HG03439 (cell line): Measurements from ENCODE around the gene TMEM234.
A peak's percentile ranks its signal among the peaks of the same experiment; 100 is the strongest.
"Not testable (repeated sequence)": the region's sequence is repeated elsewhere in the genome, so short reads cannot be mapped to it uniquely, and the experiment has no call there.

Source experiments
- ATAC-seq: cut with Tn5 transposase; IDR thresholded peaks from one replicate; pipeline ENCODE4 v1.9.1; 2021; ENCODE audit warnings: mild to moderate bottlenecking, moderate library complexity; ENCODE audit not compliant: unreplicated experiment

Gene TMEM234

DNA sequence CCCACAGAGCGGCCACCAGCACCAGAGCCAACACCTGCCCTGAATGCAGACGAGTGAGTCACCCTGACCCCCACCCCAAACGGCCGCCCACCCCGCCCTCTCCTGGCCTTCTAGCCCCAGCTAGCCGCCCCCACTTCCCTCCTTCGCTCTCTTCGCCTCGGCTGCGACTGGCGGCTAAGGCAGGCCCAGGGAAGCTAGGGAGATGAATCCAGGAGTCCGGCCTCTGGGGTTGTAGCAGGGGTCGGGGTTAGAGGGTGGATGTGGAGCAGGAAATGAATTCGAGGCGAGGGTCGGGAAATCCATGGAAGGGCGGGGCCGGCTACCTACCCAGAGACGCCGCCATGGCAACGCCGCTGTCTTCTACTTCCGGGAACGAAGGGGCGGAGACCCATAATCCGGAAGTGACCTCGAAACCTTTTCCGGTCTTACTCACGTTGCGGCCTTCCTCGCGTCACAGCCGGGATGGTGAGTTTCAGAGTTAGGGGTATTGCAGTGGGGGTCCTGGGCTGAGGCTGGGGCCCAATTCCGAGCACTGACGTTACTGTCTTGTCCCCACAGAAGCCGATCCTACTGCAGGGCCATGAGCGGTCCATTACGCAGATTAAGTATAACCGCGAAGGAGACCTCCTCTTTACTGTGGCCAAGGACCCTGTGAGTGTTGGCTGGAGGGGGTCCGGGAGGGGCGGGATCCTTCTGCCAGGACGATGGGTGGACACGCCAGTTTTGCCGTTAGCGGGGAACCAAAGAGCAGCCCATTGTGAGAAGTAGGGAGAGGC, at the start of gene TMEM234, which contains the start of gene EIF3I:
TSS of gene TMEM234 (minus strand) at position 374 of the 776 bp plus-strand sequence. CDS start at position 343, 31 bp downstream.
TSS of gene EIF3I (plus strand) at position 428 of the 776 bp plus-strand sequence. CDS start at position 463, 35 bp downstream.
- peak; percentile 89 for ATAC-seq

DNA sequence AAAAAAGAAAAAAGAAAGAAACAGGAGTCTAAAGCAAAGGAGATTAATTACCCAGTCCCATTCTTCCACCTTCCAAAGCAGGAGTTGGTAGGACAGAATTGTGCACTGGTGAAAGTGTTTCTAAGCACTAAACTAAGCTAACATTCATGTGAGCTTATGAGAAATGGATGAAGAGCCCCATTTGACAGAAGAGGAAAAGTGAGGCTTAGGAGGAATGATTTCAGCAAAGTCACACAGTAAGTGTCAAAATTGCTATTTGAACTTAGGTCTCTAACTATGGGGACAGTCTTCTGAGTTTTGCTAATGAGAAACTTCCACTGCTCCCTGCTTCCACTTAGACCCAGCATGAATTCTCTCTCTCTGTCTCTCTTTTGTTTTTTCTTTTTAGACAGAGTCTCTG, 47.6 kb upstream of the TMEM234 start:
- ATAC-seq = no peak

DNA sequence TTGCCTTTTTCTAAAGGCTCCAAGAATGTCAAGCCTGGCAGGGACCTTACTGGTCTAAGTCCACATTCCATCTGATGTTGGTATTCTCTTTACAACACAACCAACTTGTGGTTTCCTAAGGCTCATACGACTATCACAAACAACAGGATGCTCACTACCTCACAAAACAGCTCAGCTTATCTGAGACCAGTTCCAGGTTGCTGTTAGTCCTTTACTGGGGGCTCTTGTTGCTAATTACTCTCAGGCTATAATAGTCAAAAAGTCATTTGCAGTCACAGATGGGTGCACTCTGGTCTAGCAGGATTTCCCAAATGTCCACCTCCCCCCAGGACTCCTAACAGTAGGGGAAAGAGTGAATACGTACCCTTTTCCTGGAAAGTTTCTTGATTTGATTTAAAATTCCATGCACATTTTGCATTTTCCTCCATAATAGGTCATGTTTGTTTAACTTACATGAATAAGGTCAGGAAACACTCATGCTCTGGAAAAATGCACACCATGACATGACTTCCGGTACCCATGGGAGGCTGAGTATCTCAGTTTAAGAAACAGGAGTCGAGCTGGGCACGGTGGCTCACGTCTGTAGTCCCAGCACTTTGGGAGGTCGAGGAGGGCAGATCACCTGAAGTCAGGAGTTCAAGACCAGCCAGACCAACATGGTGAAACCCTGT, 44.9 kb upstream of the TMEM234 start:
- no peak for ATAC-seq

DNA sequence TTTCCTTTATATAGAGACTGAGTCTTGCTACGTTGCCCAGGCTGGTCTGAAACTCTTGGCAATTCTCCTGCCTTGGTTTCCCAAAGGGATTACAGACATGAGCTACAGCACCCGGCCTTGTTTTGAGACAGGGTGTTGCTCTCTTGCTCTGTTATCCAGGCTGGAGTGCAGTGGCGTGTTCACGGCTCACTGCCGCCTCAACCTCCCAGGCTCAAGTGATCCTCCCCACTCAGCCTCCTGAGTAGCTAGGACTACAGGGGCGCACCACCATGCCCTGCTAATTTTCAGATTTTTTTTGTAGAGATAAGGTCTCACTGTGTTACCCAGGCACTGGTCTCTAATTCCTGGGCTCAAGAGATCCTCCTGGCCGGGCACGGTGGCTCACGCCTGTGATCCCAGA, 43.7 kb upstream of the TMEM234 start:
- ATAC-seq = no peak

DNA sequence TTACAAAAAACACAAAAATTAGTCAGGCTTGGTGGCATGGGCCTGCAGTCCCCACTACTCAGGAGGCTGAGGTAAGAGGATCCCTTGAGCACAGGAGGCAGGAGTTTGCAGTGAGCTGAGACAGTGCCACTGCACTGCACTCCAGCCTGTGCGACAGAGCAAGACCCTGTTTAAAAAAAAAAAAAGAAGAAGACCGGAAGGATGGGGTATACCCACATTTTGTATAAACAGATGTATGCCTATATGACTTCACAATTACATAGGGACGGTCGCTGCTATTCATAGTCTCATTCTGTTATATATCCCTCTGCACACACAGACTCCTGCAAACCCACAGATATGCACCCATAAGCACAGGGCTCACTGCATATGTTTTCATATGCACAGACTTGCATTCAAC, 41.6 kb upstream of the TMEM234 start:
- no peak for ATAC-seq

DNA sequence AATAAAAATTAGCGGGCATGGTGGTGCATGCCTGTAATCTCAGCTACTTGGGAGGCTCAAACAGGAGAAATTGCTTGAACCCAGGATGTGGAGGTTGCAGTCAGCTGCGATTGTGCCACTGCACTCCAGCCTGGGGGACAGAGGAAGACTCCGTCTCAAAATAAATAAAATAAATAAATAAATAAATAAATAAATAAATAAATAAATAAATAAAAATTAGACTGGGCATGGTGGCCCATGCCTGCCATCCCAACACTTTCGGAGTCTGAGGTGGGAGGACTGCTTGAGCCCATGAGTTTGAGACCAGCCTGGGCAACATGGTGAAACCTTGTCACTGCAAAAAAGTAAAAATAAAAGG, 41.1 kb upstream of the TMEM234 start:
- not testable (repeated sequence) for ATAC-seq

DNA sequence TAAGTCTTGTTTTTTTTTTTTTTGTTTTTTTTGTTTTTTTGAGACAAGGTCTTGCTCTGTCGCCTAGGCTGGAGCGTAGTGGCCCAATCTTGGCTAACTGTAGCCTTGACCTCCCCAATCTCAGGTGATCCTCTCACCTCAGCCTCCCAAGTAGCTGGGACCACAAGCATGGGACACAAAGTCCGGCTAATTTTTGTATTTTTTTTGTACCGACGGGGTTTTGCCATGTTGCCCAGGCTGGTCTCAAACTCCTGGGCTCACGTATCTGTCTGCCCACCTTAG, 35.0 kb upstream of the TMEM234 start:
- ATAC-seq = no peak

DNA sequence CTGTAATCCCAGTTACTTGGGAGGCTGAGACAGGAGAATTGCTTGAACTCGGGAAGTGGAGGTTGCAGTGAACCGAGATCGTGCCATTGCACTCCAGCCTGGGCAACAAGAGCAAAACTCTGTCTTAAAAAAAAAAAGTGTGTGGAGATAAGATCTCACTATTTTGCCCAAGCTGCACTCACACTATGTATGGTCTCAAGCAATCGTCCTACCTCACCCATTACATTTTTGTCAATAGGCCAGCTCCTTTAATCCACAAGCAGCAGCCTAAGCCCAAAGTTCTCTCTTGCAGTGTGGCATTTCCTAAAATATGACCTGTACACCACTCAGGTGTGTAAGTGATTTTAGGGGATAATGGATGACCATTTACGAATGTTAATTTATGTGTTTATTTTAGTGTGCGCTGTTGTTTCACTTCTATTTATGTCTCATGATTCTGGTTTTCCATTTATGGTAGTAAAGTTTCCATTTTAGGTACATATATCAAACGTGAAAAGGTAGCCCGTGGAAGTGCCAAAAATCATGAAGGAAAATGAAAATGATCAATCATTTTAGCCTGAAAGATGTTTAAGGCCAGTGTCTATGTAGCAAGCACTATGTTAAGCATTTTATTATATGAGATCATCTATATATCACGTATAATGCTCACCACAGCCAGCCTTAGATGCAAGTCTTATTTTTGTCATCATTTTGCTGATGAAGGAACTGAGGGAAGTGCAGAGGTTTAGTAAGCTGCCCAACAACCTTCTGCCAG, 34.5 kb upstream of the TMEM234 start:
- no peak for ATAC-seq

DNA sequence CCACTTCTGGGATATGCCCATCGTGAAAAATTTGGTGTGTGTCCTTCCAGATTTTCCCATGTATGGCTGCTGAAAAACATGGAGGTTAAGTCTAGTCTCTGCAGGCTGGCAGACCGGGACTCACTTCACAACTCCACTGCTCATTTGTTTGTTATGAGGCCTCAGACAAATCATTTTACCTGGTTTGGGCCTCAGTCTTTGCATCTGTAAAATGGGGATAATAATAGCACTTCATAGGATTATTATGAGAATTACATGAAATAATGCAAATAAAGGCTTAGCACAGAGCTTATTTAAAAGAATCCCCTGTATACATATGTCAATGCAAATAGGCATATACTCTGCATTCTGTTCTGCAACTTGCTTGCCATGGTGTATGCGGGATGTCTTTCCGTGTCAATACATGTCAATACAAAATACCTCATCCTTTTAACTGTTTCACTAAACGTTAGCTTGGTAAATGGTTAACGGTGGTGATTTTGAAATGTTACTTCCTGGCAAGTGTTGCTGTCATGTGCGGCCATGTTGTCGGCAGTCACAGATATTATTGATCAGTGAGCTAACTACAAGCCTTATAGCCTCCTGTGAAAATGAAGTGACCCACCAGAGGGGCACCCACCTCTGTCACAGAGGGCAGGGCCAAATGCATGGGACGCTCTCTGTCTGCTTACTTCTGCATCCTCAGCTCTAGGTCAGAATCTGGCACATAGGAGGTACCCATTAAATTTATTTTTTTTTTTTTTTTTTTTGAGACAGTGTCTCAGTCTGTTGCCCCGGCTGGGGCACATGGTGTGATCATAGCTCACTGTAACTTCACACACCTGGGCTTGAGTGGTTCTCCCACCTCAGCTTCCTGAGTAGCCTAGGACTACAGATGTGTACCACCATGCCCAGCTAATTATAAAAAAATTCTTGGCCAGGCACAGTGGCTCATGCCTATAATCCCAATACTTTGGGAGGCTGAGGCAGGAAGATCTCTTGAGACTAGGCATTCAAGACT, 33.2 kb upstream of the TMEM234 start:
- ATAC-seq = no peak

DNA sequence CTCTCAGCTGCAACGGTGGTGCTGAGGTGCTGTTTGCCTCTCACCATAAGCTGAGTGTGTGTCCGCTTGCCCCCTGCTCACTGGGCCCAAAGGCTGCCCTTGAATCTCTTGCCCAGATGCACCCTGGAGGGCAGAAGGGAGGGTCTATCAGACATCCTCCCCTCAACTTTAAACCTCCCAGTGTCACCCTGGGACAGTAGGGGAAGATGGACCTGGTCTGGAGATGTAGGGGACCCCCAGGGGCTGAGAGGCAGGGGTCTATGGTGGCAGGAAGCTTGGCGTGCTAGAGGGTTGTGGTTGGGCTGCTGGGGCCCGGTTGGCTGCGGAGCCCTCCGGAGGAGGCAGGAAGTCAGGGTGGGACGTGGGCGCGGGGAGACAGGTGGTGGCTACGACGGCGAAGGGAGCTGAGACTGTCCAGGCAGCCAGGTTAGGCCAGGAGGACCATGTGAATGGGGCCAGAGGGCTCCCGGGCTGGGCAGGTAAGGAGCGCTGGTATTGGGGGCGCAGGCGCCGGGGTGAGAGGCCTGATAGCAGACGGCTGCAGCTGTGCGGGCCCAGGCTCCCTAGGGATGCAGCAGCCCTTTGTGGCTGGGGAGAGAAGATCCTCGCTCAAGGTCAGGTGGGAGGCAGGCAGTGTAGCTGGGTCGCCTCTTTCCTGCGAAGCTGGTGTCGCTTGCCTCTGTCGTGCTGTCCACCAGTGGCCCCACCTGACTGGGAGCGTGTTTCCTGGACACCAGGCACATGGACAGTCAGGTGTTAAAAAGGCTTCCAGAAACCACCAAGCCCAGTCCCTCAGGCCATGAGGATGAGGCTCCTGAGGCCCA, 29.0 kb upstream of the TMEM234 start, which contains the start of gene LCK:
TSS of gene LCK (plus strand) at position 373 of the 824 bp plus-strand sequence. CDS start 23,065 bp downstream, outside the sequence.
- no peak for ATAC-seq

DNA sequence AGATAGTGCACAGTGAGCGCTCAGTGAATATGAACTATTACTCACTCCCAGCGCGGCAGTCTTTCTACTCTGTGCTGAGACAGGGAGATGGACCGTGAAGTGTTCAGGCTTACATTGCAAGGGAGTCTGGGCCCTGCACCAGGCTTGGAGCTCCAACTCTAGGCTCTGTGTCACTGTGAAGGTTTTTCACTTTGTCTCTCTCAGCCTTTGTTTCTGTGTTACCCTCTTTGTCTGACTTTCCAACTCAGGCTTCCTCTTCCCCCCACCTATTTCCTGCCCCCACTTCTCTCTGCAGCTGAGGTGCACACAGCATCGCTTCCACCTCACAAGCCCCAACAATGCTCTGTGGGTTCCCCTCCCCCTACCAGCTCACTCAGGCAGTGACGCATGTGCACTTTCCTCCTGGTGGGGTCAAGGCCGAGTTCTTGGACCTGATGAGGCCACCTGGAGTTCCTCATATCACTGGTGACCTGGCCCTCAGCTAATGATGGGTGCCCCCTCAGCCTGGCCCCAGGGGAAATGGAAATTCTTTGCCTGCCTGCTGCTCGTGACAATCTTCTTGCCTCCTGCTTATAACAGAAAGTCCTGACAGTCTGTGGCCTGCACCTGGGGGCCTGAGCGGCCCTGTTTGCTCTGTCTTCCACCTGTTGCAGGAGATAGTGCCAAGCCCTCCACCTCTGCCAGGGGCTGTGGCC, 27.8 kb upstream of the TMEM234 start:
- no peak for ATAC-seq

DNA sequence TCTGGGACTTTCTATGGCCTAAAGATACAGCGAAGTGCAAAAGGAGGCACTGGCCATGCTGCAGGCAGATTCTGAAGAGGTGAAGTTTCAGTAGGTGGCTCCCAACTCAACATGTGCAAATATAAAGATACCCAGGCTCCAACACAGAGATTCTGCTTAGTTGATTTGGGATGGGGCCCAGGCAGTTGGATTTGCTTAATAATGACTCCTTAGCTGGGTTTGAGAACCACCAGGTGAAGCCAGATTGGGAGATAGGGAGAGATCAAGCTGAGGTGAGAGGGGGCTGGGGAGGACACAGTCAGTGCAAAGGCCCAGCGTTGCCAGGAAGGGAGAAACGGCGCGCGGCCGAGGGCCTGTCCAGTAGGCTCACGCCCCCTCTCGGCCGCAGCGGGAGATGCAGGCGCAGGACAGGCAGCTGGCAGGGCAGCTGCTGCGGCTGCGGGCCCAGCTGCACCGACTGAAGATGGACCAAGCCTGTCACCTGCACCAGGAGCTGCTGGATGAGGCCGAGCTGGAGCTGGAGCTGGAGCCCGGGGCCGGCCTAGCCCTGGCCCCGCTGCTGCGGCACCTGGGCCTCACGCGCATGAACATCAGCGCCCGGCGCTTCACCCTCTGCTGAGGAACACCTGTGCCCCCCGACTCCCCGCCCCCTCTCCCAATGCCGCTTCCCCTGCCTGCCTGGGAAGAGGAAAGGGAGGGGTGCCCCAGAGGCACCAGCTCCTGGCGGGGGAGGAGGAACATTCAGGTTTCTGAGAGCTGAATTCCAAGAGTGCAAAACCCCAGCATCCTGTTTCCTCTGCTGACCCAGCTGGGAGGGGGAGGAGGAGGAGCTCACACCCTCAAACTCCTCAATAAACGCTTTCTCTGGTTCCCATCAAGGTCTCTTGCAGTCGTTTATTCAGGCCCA, 26.1 kb upstream of the TMEM234 start:
- ATAC-seq = no peak

DNA sequence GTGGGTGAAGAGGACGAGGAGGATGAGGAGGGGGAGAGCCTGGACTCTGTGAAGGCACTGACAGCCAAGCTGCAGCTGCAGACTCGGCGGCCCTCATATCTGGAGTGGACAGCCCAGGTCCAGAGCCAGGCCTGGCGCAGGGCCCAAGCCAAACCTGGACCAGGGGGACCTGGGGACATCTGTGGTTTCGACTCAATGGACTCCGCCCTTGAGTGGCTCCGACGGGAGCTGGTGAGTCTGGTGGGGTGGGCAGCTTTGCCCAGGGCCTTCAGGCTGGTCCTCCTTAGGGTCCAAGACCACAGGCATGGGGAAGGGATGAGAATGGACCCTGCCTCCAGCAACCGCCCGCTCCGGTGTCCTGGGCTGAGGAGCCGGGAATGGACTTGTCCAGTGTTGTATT, 25.3 kb upstream of the TMEM234 start:
- no peak for ATAC-seq

DNA sequence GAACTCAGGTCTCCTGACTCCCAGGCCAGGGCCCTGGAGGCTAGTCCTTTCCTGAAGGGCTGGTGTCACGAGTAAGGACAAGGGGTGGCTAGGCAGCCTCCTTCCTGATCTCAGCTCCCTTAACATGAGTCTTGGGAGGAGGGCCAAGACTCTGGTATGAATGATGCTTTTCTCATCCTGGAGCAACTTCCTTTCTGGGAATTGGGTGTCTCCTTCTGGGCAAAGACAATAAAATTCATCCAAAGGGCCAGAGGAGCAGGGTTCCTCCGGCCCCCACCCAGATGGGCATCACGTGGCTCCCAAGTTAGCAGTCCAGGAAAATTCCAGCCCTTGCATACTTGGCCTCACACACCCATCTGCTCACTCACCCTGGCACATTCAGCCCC, 24.7 kb upstream of the TMEM234 start, which contains the start of gene FAM167B:
TSS of gene FAM167B (plus strand) at position 335 of the 386 bp plus-strand sequence. CDS start 200 bp downstream, outside the sequence.
- ATAC-seq = no peak

DNA sequence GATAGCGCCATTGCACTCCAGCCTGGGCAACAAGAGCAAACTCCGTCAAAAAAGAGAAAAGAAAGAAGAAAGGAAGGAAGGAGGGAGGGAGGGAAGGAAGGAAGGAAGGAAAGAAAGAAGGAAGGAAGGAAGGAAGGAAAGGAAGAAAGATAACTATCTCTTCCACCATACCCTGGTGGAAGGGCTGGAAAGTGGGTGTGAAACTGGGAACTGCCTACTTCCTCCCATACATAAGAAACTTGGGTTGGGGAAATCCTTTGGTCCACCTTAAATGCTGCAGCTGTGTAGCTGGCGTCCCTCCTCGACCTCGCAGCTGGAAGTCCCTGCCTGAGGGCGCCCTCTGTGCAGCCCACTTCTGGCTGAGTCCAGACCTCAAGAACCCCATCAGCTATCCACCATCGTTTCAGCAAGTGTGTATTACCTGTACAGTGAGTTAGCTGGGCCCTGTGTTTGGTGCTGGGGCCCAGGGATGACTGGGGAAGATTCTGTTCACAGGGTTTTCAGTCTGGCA, 20.2 kb upstream of the TMEM234 start:
- no peak for ATAC-seq

DNA sequence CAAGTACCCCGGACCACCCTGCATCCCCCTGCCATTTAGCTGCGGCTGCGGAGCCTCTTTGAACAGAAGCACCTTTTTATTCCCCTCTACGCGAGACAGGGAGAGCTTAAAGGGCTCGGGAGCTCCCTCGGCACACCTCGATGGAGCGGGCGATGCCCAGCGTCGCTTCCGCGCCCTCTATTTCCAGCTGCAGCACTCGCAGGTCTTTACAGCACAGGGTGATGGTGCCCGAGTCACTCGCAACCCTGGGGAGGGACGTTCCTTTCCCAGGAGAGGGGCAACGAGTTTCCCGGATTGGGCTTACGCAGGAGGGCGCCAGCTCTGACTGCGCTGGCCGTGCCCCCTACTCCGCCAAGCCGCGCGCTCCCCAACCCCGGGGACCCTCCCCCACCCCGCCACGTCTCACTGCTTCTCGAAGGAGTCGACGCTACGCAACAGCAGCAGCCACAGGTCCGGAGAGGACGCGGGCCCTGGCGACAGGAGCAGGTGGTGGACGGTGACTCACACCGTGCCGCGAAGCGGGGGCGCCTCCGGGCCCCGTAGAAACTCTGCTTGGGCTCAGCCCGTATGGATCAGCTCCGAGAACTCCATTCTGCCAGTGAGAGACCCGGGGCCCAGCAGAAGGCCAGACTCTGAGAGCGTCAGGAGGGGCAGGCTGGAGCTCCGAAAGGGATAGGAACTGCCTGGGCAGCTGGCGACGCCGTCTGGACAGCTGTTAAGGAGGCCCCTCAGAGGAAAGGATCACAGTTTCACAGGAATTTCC, 19.0 kb upstream of the TMEM234 start:
- ATAC-seq = peak; percentile 45
